ENCODE measurements around the gene NRL.

The NRL gene

DNA sequence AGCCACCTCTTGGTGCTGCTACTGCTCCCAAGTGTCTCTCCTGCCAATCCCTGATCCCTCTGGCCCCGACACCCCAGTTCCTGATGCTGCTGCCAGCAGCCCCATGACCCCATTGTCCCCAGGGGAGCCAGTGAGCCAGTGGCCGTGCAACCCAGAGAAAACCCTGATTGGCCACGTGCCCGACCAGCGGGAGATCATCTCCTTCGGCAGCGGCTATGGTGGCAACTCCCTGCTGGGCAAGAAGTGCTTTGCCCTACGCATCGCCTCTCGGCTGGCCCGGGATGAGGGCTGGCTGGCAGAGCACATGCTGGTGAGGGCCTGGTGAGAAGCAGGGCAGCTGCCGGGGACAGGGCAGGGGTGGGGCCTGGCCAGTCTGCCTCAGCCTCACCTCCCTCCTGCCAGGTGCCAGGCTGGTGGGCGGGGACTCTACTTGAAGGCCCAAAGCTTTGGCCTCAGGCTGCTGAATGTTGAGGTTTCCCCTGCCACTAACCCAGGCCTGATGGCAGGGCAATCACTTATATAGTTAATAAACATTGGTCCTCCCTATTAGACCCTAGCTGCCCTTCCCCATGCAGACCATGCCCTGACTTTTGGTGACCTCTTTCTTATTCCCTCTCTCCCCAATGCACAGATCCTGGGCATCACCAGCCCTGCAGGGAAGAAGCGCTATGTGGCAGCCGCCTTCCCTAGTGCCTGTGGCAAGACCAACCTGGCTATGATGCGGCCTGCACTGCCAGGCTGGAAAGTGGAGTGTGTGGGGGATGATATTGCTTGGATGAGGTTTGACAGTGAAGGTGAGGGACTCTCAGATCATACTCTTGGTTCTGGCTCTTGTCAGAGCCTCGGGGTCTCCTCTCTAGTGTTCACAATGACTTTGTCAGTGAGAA, 15.6 kb downstream of the NRL start:
- DNase-seq (ENCODE audit: low read depth): no peak

- DNase-seq (ENCODE audit: low read depth): no peak
Observed at GRCh38 chr14:24098229-24098926, 16.4 kb downstream of the NRL start.

- no peak for DNase-seq (ENCODE audit: low read depth)
Observed at GRCh38 chr14:24096545-24097181, 18.1 kb downstream of the NRL start.

DNA sequence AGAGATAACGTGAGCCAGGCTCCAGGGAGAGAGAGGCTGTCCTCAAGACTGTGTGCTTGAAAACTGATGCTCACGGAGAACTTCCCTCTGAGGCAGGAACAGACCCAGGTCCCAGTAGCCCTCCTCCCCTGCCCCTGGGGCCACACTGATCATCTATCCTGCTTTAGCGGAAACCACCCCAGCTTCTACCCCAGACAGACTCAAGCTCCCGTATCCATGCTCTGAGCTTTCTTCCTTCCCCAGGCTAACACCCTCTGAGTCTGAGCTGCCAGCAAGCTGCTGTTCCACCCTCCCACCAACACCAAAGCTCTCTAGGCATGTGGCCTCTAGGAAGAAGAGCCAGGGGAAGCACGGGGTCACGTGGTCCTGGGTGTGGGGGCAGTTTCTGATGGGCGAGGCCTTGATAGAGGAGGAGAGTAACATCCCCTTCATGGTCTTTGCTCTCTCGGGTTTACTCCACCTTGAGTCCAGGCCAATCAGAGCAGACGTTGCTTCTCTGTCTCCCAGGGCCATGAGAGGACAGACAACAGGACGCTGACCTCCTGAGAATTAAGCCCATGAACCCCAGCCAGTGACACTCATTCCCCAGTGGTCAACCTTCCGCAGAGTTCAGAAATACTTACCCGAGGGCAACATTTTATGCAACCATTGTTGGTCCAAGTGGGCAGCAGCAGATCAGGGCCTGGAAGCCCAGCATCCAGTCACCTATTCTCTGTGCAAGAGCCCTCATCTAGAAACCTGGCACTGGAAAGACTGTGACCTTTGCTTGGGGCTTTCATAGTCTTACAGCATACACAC, 19.3 kb downstream of the NRL start:
- DNase-seq (ENCODE audit: low read depth): no peak

DNA sequence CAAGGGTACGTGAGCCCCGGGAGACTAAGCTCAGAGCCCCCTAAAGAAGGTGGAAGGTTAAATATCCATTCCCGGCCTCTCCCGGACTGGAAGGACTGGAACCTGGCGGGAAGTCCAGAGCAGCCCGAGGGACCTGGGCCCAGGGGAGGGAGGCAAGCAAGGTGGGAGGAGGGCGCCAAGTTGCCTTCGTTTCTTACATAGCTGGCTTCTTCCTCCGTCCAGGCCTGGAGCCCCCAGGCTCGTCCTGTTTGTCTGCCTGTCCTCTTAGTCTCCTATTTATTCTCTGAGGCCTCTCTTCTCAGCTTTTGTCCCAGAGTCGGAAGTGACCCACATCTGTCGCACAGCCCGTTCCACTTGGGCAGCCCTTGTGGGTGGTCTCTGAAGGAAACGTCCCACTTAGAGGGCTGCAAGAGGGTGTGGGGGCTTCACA, 19.9 kb downstream of the NRL start:
- DNase-seq (ENCODE audit: low read depth): no peak

GRCh38 chr14:24093901-24094840, 20.6 kb downstream of the NRL start, which contains the start of gene PCK2:
Gene PCK2, plus strand, starts transcription at chr14:24094311. Its CDS starts 95 bp downstream, at chr14:24094406.
- DNase-seq (ENCODE audit: low read depth): peak; percentile 75

DNA sequence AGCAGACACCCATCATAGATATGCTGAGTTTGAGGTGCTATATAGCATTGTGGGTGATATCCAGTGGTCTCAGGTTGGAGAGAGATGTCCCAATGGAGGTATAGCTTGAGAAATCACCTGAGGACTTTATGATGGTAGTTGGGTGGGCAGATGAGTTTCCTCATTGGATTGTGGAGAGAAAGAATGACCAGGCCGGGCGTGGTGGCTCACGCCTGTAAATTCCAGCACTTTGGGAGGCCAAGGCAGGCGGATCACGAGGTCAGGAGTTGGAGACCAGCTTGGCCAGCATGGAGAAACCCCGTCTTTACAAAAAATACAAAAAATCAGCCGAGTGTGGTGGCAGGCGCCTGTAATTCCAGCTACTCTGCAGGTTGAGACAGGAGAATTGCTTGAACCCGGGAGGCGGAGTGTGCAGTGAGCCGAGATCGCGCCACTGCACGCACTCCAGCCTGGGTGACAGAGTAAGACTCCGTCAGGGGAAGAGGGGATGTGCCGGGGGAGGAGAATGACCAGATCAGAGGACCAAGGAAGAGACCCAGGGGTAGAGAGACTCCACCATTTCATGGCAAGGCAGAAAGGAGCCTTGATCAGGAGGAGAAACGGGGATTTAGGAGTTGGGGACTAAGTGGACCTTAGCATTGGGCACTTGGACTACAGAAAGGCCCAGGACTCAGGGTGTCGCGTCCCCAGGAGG, 21.4 kb downstream of the NRL start:
- no peak for DNase-seq (ENCODE audit: low read depth)

GRCh38 chr14:24092505-24093206, 22.1 kb downstream of the NRL start:
- no peak for DNase-seq (ENCODE audit: low read depth)

GRCh38 chr14:24092110-24092504, 22.6 kb downstream of the NRL start:
- DNase-seq (ENCODE audit: low read depth): no peak

- no peak for DNase-seq (ENCODE audit: low read depth)
Observed at GRCh38 chr14:24089890-24090289, 24.9 kb downstream of the NRL start.

DNA sequence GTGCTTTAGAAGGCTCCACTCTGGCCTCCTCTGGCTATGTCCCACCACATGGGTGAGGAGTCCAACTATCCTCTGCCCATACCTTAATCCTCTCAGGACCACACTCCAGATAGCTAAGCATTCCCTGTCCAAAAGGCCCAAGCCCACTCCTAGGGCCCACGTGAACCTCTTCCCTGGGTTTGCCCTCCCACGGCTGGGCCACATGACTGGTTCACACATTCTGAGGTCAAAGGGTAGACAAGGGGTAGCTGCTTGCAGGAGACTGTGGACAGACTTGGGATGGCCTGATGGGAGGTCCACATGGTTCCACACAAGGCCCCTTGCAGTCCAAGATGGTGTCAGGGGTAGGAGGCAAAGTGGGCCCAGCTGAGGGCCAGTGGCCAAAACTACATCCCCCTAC, 26.7 kb downstream of the NRL start:
- DNase-seq (ENCODE audit: low read depth): no peak

DNA sequence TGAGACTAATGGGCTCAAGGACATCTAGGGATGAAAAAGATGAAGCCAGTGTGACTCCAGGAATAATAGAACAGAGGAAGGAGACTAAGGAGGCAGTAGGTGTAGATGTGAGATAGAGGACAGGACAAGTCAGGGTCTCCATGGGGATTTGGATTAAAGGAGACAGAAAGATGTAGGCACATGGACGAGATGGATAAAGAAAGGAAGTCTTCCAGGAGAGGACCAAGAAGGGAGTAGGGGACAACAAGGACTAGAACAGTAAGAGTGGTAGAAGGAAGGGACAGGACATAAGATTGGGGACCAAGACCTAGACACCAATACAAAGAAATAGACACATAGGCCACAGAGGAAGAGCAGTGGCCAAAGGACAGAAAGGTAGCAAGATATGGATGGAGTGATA, 27.7 kb downstream of the NRL start:
- DNase-seq (ENCODE audit: low read depth): no peak

DNA sequence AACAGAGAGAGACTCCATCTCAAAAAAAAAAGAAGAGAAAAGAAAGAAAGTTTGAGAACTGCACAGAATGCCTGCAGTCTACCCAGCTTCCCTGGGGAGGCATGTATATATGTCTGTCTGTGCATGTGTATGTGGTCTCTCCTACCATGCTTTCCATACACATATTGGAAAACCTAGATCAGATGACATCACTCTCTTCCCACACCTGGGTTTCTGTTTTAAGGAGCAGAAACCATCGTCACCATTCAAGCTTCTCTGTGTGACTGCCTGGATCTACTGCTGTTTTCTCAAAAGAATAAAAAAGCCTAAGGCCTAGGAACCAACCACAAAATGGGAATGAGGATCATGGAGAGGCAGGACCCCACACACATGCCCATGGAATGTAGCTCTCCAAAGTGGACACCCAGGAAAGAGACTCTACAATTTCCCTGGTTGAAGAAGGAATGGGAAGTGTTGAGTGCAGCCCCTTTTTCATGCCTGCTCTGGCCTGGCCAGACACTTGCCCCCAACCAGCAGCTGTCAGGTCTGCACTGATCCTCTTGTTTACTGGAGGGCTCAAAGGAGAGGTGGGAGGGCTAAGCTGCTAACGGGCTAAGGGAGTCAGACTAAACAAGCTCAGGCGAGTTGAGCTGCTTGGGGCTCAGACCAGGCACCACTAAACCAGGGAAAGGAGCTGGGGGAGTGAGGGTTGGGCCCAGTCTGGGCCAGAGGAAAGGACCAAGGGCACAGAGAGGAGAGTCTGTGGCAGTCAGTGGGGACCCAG, 28.4 kb downstream of the NRL start:
- no peak for DNase-seq (ENCODE audit: low read depth)

DNA sequence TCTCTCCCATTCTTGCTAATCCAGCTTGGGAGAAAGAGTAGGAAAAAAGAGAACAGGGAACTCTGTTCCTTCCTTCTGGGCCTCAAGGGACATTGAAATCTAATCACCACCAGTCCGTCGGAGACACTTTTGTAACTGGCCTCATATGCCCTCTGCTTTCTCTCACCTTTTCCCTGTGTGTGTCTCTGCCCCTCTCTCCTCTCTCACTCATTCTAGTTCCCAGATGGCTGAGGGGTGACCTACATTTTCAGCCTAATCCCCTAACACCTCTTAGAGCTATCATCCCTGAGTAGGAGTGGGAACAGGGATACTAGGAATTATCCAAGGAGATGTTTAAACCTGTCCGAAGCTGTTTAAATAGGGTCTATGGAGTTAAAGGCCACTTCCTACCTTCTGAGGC, 29.5 kb downstream of the NRL start:
- no peak for DNase-seq (ENCODE audit: low read depth)

GRCh38 chr14:24084440-24084839, 30.3 kb downstream of the NRL start:
- DNase-seq (ENCODE audit: low read depth): no peak

DNA sequence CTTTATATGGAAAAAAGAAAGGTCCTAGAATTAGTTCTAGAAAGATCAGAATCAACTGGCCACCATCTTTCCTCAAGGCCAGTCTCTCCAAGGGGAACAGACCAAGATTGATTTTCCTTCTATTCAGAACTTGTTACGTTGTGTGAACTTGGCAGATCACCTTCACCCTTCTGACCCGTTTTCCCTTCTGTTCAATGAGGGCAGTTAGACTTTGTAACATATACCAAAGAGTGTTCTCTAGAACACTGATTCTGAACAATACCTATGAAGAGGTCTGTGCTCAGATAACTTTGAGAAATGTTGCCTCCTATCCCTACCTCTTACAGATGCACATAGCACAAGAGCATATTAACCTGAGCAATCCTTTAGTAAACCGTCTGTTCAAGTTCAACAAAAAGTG, 31.3 kb downstream of the NRL start:
- no peak for DNase-seq (ENCODE audit: low read depth)

DNA sequence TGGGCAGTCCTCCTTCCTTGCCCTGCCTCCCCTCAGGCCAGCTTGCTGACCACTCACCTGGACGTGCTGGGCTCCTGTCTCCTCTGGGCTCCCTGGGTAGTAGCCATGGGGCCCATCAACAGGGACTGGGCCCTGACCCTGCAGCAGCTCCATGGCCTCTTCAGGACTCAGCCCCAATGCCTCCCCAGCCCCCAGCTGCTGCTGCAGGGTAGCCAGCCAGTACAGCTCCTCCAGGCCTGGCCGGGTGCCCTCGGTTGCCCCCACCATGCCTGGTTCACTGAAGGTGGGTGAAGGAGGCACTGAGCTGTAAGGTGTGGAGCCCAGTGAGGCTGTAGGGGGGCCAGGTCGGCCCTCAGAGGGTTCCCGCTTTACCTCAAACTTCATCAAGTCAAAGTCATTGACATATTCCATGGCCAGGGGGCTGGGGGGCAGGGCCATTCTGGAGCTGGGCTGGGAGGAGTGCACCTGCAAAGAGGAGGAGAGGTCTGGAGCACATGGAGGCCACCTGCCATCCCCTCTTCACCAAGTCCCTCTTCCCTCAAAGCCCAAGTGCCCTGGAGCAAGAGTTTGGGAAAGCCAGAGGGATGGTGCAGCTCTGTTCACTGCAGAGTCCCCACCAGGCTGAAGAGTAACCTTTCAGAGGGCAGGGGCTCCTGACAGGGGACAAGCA, 32.2 kb downstream of the NRL start:
- no peak for DNase-seq (ENCODE audit: low read depth)

- no peak for DNase-seq (ENCODE audit: low read depth)
Observed at GRCh38 chr14:24081739-24082211, 33.0 kb downstream of the NRL start.

Measured in stimulated activated CD8-positive, alpha-beta memory T cell treated with anti-CD3 and anti-CD28 coated beads, Interleukin-12 subunit alpha, Interleukin-12 subunit beta, amount 100 ng/mL, for 4 hours (primary cell).